Kidney tubule cell (primary cell): ENCODE results near the gene CAVIN1.
A peak's percentile ranks its signal among the peaks of the same experiment; 100 is the strongest.
"Not testable (repeated sequence)": the region's sequence is repeated elsewhere in the genome, so short reads cannot be mapped to it uniquely, and the experiment has no call there.

ENCODE experiments used
- DNase-seq: peaks from one replicate; pipeline ENCODE4 v3.0.0-alpha.2; 2018; ENCODE audit warnings: low spot score

Gene CAVIN1

DNA sequence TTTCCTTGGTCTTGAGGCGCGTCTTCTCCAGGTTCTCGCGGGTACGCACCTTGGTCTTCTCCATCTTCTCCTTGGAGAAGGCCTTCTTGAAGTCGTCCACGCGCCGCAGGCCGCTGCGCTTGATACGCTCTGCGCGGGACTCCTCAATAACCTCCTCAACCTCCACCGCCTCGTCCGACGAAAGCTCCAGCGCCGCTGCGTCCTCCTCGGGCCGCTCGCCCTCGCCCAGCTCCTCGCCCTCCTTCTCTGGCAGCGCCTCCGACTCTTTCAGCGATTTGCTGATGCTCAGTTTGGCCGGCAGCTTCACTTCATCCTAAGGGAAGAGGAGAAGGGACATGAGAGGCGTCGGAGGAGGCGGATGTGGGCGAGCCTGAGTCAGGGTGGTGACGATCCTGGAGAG lies 18.0 kb downstream of the CAVIN1 start:
- DNase-seq = no peak

DNA sequence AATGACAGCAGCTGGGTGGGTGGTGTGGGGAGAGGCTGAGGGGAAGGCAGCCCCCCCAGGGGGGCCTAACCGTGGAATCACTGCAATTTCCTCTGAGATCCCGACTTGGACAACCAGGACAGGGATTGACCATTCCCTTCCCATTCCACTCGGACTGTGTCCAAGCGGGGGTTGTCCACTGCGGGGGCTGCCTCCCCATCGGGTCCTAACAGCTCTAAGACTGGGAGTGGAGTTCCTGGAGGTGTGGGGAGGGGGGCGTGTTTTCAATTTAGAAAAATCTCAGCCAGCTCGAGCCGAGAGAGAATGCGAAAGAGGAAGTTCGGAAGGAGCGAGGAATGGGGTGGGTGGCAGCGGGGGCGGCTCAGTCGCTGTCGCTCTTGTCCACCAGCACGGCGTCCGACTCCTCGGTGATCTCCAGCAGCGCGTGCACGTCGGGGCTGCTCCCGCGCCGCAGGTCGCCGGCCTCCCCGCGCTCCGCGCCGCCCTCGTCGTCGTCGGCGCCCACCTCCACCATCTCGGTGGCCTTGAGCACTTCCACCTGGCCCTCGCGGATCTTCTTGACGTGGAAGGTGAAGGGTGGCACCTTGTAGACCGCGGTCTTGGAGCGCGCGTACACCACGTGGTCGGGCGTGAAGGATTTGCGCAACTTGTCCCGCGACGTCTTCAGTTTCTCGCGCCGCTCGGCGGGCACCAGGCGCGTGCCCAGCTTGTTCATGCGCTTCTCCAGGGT lies 18.6 kb downstream of the CAVIN1 start:
- no peak for DNase-seq

DNA sequence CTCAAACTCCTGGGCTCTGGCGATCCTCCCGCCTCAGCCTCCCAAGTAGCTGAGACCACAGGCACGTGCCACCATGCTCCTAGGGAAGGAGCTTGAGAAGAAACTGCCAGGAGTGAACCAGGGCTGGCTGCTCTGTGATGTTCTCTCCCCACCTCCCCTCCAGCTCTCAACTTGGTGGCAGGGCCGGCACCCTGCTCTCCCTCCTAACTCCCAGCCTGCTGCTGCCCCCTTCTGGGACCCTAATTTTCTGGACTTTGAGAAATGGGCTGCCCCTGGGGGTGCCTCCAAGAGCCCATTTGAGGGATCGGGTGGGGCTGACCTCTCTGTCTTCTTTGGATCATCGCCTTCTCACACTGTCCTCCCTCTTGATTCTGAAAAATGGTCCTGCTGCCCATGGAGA lies 19.9 kb downstream of the CAVIN1 start:
- DNase-seq = no peak

DNA sequence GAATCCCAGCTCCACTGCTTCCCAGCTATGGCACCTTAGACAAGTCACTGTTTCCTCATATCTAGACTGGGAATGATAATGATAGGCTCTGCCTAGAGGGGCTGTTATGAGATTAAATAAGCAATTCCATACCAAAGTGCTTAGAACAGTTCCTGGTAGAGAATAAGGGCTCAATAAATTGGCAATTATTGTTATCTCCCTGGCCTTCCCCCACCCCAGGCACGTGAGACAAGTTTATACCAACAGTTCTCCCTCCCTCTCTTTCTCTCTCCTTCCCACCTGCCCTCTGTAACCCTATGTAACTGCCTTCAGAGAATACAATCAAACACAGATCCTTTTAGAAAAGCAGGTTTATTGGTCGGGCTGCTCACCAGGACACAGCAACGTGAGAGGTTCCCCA lies 20.9 kb downstream of the CAVIN1 start:
- DNase-seq = no peak

DNA sequence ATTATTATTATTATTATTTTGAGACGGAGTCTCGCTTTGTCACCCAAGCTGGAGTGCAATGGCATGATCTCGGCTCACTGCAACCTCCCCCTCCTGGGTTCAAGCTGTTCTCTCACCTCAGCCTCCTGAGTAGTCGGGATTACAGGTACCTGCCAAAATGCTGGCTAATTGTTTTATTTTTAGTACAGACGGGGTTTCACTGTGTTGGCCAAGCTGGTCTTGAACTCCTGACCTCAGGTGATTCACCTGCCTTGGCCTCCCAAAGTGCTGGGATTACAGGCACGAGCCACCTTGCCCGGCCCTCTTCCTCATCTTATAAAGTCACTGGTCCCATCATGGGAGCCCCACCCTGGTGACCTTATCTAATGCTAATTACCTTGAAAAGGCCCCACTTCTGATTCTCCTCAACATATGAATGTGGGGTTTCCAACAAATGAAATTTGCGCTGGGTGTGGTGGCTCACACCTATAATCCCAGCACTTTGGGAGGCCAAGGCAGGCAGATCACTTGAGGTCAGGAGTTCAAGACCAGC lies 22.1 kb downstream of the CAVIN1 start:
- DNase-seq = not testable (repeated sequence)

DNA sequence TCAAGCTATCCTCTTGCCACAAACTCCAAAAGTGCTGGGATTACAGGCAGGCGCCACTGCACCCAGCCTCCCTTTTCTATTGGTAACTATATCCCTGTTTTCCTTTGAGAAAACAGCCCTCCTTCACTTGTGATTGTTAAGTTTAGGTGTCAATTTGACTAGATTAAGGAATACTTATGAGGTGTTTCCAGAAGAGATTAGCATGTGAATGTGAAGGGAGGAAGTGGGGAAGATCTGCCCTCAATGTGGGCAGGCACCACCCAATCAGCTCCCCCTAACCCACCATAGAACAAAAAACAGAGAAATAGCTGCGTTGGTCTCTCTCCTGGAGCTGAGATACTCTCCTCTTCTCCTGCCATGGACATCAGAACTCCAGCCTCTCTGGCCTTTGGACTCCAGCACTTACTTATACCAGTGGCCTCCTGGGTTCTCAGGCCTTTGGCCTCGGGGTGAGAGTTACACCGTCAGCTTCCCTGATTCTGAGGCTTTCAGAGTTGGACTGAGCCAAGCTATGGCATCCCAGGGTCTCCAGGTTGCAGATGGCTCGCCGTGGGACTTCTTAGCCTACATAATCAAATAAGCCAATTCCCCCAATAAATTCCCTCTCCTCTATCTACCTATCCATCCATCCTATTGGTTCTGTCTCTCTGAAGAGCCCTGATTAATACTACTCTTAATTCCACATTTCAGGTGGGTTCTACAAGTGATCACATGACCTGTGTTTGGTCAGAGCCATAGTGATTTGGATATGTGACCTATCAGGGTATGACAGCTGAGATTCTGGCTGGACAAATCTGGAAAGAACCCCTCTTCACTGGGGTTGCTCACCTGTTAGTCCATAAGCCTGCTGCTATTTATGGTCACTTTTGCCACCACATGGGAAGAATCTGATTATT lies 22.9 kb downstream of the CAVIN1 start:
- no peak for DNase-seq

DNA sequence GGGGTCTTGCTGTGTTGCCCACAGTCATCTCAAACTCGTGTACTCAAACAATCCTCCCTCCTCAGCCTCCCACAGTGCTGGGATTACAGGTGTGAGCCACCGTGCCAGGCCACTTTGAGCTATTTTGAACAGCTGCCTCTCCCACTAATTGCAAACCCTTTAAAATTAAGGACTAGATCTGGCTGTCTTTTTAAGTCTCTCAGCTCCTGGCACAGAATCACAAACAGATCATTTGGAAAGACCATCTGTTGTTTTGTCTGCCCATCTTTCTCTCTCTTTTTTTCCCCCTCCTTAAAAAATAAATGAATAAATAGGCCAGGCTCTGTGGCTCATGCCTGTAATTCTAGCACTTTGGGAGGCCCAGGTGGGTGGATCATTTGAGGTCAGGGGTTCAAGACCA lies 23.9 kb downstream of the CAVIN1 start:
- DNase-seq = no peak

DNA sequence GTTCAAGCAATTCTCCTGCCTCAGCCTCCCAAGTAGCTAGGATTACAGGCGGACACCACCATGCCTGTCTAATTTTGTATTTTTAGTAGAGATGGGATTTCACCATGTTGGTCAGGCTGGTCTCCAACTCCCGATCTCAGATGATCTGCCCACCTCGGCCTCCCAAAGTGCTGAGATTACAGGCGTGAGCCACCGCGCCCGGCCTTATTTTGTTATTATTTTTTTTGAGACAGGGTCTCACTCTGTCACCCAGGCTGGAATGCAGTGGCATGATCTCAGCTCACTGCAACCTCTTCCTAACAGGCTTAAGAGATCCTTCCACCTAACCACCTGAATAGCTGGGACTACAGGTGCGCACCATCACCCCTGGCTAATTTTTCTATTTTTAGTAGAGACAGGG lies 27.5 kb downstream of the CAVIN1 start:
- DNase-seq = not testable (repeated sequence)

DNA sequence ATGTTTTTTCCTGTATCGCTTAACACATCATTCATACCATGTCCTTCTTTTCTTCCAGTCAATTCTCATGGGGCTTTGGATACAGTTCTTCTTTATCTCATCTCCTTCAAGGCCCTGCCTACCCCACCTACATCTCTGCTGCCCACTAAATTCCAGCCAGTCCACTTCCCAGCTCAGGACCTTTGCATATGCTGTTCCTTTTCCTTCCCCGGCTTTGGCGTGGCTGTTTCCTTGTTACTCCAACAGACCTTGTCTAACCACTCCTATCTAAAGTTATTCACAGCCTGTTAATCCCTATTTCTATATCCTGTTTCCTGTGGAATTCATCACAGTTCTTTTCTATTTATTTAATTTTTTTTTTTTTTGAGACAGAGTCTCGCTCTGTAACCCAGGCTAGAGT lies 28.2 kb downstream of the CAVIN1 start:
- DNase-seq = no peak

DNA sequence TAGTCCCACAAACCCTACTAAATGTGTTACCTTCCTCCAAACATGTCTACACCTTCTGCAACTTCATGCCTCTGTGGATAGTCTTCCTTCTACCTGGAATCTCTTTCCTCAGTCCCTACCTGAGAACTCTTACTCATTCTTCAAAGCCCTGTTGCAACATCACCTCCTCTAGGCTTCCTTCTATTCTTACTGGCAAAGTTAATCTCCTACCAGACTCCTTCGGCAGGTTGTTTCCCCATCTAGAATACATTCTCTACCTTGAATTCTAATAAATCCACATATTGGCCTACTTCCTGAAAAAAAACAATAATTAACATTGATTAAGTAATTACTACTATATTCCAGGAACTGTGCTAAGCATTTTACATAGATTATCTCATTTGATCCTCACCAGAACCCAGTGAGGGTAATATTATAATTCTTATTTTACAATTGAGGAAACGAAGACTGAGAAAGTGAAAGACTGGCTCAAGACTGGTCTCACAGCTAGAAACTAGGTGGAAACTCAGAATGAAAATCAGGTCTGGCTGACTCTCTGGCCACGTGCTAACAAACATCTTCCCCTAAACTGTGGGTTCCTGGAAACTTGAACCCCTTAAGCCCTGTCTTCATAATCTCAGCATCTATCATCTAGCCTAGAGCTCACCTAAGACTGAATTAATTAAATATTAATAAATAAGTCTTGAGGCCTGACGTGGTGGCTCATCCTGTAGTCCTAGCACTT lies 30.2 kb downstream of the CAVIN1 start:
- no peak for DNase-seq

DNA sequence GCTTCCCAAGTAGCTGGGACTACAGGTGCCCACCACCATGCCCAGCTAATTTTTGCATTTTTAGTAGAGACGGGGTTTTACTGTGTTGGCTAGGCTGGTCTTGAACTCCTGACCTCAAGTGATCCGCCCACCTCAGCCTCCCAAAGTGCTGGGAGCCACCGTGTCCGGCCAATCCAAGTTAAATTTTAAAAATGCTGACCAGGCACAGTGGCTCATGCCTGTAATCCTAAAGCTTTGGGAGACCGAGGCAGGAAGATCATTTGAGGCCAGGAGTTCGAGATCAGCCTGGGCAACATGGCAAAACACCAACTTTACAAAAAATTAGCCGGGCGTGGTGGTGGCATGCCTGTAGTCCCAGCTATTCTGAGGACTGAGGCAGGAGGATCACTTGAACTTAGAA lies 31.6 kb downstream of the CAVIN1 start:
- DNase-seq = not testable (repeated sequence)

DNA sequence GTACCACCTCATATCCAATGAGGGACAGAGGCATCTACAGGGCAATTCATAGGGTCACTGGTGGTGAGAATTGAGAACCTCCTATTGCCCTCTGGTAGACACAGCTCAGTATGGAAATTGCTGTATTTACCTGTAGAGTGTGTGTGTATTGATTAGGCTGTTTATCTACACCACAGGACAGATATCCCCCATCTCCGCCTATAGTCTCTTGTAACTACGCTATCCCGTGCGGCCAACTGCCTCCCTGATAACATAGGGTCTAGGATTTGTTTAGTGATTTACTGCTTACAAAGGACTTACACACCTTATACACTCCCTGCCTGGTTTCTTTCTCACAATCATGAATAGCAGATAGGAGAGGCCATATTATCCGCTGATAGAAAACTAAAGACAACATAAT lies 33.2 kb downstream of the CAVIN1 start:
- no peak for DNase-seq

DNA sequence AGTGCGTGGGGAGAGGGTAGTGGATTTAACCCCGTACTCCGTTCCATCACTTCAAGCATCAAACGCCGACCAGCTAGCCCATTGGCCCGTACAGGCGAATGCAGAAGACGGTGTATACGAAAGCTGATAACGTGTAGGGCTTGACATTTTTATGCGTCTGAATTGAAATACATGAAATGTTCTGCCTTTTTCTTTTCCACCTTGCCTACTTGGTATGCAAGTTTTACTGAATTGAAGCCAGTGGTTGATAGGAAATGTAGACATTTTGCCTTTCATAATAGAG lies 34.0 kb downstream of the CAVIN1 start:
- no peak for DNase-seq

DNA sequence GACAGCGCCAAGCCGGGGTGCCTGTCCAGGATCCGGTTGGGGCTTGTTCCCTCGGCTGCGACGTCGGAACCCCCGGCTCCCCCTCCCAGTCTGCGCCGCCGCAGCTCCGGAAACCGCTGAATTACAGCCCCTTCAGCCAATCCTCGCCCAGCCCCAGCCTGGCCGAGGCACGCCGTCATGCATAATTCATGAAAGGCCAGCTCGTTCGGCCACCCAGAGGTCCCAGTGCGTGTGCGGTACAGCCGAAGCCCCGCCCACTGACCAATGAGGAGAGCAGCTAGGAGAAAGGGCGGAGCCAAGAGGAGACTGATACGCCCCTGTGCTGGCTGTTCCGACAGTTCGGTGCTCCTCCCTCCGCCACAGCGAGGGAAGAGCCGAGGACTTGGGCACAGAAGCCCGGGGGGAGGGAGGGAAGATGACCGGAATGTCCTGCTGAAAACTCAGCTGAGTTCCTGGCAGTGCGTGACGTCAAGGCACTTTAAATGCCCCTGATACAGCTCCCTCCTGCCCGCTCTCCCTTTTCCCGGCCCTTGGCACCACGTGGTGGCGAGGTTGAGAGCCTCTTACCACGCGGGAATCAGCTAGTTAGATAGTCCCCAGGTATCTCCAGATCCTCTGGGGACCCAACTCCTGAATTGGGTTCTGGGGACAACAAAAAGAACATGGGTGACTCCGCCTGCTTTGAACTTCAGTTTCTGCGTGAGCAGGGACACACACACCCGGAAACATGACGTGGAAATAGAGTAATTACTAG lies 34.5 kb downstream of the CAVIN1 start, which contains the start of gene STAT3:
STAT3 (minus strand) TSS at position 62 of the 754 bp plus-strand sequence. CDS start 39,926 bp downstream, outside the sequence.
- DNase-seq = peak; percentile 100

DNA sequence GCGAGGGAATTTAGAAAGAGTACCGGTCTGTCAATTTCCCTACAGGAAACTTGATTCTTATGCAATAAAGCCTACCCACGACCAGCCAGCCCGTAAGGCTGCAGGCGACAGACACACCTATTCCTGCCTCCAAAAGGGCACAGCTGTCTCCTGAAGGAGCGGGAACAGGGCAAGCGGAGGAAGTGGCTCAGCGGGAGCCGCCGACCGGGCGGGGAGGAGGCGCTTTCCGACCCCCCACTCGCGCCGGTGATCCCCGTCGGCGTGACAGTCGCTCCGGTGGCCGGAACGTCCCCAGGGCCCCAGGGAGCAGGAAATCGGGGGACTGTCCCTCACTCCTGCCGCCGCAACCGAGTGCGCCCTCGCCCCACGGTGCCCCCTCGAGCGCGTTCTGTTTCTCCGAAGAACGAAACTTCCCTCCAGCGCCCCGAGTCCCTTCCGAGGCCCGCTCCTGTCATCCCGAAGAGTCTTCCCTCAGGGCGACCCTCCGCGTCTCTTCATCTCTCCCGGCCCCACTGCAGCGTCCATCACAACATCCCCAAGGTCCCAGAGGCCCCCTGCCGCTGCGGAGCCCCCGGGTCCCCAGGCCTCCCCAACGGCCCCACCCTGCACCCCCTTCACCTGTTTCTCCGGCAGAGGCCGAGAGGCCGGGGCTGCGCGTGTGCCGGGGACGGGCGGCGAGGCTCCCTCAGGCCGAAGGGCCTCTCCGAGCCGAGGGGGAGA lies 35.2 kb downstream of the CAVIN1 start:
- DNase-seq = peak; percentile 64

DNA sequence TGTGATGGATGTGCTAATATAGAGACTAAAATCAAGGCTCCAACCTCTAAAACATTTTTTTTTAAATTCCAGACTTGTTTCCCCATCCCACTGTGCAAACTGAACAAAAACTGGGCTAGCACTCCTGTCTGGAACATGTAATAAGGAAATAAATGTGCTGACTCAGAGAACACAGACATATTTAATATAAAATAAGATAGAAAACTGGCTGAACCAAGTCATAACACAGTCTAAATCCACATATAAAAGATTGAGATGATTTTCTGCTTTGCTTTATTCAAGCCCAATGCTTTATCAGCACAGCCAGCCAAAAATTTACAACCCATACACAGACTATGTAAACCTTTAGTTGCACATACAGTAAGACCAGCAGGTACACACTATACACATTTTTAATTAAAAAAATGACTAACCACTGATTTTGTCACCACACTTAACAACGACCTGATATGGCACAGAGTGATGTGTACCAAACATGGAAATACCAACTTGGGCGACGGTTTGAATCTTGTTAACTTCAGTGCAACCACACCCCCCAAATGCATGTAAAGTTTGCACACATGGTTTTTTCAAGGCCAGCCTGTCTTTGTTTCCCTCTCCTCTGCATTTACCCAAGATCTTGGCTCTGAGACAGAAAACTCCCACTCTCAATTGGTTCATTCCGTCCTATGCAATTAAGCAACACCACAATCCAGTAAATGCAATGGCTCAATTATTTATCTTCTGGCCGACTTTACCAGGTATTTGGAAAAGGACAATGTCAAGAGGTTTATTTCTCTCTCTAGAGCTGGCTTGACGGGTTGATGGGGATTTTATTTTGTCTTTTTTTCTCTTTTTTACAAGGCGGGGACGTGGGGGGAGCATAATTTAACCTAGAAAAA lies 36.0 kb downstream of the CAVIN1 start:
- peak; percentile 22 for DNase-seq

DNA sequence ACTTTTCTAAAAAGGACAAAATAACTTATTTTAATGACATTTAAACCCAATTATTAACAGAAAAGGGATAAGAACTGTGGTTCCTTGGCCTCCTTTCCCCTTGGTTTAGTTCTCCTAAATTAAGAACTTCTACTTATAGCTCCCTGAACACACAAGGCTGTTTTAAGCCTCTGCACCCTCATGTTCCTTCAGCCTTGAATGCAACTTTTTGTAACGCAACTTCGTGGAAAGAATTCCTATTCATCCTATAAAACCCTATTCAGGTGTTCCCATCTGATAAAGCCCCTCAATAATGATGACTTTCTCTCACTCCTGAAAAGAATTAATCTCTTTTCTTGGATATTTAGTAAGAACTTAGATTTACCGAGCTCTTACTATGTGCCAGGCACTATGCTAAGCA lies 41.2 kb downstream of the CAVIN1 start:
- DNase-seq = no peak

DNA sequence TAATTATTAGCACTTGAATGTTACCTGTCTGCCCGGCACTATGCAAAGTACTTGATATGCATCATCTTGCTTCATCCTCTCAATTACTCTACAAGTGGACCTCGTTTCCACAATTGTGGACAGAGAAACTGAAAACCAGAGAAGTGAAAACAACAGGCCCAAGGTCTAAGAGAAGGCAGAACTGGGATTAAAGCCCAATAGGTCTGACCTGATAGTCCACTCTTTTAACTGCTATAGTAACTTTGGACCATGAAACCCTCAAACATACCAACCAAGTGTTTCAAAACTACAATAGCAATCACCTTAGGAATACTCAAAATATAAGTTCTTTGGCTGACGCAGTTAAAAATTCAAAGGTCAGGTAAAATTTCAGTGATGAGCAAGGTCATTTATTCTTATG lies 42.1 kb downstream of the CAVIN1 start:
- no peak for DNase-seq

DNA sequence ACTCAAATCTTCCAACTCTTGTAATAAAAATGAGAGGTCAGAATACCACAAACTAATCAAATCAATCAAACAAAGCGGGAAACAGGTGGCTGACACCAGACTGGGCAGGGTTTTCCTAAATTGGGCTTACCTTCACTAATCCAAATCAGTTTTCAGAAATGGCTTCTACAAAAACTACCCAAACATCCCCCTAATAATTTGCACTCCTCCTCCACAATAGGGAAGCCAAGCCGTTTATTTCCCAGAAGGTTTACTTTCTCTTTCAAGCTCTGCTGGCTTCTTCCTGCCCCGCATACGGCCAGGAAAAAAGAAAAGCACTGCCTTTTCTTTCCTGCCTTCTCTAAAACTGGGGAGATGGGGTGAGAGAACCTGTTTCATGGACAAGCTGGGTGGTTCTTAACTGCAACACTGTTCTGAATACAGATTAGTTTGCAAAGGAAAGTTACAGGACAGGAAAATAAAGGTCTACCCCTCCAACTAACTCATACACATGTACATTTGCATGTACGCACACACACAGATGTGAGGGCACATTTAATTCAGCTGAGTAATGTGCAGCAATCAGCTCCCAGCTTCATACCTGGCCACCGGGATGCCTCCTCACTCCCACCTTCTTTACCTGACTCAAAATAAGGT lies 44.0 kb downstream of the CAVIN1 start:
- peak; percentile 67 for DNase-seq
